GM18868 (cell line): ENCODE data around the gene GLYATL1.
"Not testable (repeated sequence)": the region's sequence is repeated elsewhere in the genome, so short reads cannot be mapped to it uniquely, and the experiment has no call there.

Source experiments
- ATAC-seq: cut with Tn5 transposase; IDR thresholded peaks from one replicate; pipeline ENCODE4 v1.9.1; 2021; ENCODE audit warnings: mild to moderate bottlenecking, moderate library complexity; ENCODE audit not compliant: unreplicated experiment

GLYATL1 gene

GRCh38 chr11:58992489-58992888, 53.2 kb downstream of the GLYATL1 start:
- peak; percentile 79 for ATAC-seq

GRCh38 chr11:58994171-58994570, 54.9 kb downstream of the GLYATL1 start:
- no peak for ATAC-seq

- ATAC-seq, result peak; percentile 18
These were observed 59.4 kb downstream of the GLYATL1 start for GRCh38 chr11:58998480-58999290.

GRCh38 chr11:58999291-58999680, 60.0 kb downstream of the GLYATL1 start:
- peak; percentile 100 for ATAC-seq

GRCh38 chr11:59000003-59000402, 60.7 kb downstream of the GLYATL1 start:
- ATAC-seq, result no peak

- ATAC-seq, result not testable (repeated sequence)
These were observed 62.7 kb downstream of the GLYATL1 start for GRCh38 chr11:59002006-59002405.
